ENCODE data around the gene DUOXA2.
"Not testable (repeated sequence)": the region's sequence is repeated elsewhere in the genome, so short reads cannot be mapped to it uniquely, and the experiment has no call there.

Gene DUOXA2

DNA sequence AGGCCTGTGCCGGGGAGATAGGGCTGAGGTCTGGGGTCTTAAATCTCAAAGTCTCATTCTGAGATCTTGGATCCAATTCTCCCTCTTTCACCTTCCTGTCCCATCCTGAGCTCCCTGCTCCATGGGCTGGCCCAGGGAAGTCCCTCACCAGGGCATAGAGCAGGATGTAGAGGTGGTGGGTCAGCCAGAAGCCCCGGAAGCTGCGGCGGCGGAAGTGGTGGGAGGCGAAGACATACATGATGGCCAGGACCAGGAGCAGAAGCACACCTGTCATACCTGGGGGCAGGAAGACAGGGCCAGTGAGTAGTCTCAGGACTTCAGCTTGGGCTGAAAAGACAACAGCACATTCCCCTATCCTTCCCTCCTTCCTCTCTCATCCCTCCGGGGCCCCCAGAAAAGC lies 16.7 kb upstream of the DUOXA2 start:
- no peak for DNase-seq

GRCh38 chr15:45099549-45100165 lies 14.5 kb upstream of the DUOXA2 start:
- DNase-seq = no peak

- no peak for DNase-seq
Measured at GRCh38 chr15:45100884-45101625, 13.1 kb upstream of the DUOXA2 start.

GRCh38 chr15:45101749-45102148 lies 12.4 kb upstream of the DUOXA2 start:
- no peak for DNase-seq

DNA sequence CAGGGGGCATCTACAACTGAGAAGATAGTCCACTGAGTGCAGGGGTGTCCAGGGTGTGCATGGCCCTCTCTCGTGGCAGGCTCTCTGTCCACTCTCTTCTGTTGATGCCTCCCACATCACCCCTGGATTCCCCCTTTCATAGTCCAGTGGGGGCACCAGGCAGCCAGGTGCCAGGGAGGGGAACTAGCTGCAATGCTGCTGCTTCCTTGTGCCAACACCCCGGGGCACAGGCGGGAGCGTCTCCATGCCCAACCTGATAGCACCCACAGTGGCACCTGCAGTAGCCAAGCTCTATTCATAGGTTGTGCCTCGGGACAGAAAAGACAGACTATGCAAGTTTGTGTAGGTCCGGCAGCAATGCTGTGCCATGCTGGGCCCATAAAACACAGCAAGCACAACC lies 11.9 kb upstream of the DUOXA2 start:
- DNase-seq = no peak

- not testable (repeated sequence) for DNase-seq
Measured at GRCh38 chr15:45104170-45104569, 10.0 kb upstream of the DUOXA2 start.

- no peak for DNase-seq
Measured at GRCh38 chr15:45105586-45105985, 8.5 kb upstream of the DUOXA2 start.

- DNase-seq = no peak
Measured at GRCh38 chr15:45106002-45106790, 7.9 kb upstream of the DUOXA2 start.

- DNase-seq = no peak
Measured at GRCh38 chr15:45107941-45108630, 6.0 kb upstream of the DUOXA2 start.

- DNase-seq = no peak
Measured at GRCh38 chr15:45110256-45110820, 3.8 kb upstream of the DUOXA2 start.

DNA sequence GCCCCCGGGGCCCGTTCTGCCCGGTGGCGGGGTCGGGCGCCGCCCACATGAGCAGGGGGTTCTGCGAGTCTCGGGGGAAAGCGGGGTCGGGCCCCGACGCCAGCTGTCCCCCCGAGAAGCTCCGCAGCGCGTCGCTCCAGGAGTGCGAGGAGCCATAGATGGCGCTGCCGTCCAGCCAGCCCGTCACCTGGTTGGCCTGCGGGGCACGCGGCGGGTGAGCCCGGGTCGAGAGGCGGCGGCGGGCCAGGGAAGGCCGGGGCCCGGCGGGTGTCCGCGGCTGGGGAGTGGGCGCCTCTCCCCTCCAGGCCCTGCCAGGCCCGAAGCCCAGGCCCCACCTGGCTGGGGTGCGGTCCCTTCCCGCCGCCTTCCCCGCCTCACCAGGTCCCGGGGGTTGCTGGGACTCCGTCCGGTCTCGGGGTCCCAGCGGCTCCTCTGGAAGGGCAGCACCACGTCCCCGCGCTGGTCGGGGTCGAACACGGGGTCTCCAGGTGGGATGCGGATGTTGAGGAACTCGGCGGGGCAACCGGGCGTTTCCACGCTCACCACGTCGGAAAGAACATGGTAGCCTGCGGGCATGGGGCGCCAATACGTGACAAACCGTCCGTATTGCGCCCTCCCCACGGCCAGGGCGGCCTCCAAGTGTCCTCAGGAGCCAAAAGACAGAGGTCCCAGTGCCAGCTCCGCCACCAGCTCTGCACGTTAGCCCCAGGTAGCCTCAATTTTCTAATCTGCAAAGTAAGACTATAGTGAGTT lies 2.6 kb upstream of the DUOXA2 start:
- DNase-seq = no peak

GRCh38 chr15:45112143-45112590 lies 2.0 kb upstream of the DUOXA2 start:
- no peak for DNase-seq

GRCh38 chr15:45112591-45113379 lies 1.3 kb upstream of the DUOXA2 start:
- no peak for DNase-seq

DNA sequence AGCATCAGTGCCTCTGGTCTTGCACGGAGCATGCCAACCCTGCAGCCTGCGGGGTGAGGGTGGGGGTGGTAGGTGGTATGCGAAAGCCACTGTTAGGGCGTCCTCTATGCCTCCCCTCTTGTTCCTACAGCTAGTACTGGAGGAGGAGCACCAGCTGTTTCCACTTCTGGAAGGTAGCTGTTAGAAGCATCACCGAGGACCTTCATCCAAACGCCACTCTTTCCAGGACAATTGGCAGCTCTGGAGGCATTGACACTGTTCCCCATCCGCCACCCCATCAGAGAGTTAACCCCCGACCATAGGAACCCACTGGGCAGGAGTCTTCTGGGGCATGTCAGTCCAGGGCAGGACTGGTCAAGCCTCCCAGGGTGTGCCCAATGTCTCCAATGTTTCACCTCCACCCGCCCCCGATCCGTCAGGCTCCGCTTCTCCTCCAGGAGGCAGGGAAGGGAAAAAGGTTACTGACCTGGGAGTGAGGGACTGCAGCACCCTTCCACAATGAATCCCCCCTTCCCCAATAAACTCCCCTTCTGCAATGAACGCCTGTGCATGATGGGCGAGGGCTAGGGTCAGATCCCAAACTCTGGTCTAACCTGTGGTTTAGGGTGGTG lies 641 bp upstream of the DUOXA2 start:
- no peak for DNase-seq

DNA sequence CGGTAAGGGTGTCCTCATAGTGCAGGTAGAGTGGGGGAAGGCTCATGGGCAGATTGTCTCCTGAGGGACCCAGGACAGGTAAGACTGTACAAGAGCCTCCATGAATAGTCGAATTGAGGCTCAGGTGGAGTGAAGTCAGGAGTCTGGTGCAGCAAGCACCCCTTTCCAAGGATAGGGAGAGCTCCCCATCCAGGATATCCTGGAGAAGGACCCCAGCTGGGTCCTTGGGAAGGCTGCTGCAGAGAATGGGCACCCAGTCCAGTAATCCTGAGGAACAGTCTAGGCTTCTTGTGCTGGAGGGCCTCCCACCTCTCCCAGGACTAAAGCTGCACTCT lies 592 bp downstream of the DUOXA2 start:
- DNase-seq = no peak

GRCh38 chr15:45115312-45115820 lies 1.2 kb downstream of the DUOXA2 start:
- no peak for DNase-seq

DNA sequence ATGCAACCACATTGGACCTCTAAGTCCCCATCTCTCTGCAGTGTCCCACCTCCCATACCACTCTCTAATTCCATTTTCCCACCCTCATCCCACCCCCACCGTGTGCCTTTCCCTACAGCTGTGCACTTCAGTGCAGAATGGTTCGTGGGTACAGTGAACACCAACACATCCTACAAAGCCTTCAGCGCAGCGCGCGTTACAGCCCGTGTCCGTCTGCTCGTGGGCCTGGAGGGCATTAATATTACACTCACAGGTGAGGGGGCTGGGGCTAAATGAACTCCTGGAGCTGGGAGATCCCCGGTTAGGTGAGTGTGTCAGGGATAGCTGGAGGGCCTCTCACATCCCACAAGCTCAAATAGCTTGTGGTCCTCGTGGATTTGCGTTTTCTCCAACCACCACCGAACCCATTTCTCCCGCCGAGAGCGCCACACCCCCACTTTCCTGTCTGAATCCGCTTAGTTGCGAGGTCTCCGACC lies 1.9 kb downstream of the DUOXA2 start:
- no peak for DNase-seq

DNA sequence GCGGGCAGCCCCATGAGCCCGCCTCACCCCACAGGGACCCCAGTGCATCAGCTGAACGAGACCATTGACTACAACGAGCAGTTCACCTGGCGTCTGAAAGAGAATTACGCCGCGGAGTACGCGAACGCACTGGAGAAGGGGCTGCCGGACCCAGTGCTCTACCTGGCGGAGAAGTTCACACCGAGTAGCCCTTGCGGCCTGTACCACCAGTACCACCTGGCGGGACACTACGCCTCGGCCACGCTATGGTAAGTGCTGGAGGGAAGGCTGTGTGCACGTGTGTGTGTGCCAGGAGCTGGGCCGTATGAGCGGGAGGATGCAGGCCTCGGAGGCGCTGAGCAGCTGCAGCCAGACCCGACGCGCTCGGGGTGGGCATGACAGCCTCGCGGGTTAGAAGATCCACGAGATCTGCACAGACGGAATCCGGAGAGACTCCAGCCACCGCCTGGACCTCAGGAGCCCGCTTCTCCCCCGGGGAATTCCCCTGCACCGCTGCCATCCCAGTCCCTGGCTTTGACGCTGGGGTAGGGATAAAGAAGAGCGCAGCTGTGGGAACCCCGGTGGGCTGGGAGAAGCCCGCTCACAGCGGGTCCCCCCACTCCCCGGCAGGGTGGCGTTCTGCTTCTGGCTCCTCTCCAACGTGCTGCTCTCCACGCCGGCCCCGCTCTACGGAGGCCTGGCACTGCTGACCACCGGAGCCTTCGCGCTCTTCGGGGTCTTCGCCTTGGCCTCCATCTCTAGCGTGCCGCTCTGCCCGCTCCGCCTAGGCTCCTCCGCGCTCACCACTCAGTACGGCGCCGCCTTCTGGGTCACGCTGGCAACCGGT lies 2.6 kb downstream of the DUOXA2 start:
- no peak for DNase-seq

DNA sequence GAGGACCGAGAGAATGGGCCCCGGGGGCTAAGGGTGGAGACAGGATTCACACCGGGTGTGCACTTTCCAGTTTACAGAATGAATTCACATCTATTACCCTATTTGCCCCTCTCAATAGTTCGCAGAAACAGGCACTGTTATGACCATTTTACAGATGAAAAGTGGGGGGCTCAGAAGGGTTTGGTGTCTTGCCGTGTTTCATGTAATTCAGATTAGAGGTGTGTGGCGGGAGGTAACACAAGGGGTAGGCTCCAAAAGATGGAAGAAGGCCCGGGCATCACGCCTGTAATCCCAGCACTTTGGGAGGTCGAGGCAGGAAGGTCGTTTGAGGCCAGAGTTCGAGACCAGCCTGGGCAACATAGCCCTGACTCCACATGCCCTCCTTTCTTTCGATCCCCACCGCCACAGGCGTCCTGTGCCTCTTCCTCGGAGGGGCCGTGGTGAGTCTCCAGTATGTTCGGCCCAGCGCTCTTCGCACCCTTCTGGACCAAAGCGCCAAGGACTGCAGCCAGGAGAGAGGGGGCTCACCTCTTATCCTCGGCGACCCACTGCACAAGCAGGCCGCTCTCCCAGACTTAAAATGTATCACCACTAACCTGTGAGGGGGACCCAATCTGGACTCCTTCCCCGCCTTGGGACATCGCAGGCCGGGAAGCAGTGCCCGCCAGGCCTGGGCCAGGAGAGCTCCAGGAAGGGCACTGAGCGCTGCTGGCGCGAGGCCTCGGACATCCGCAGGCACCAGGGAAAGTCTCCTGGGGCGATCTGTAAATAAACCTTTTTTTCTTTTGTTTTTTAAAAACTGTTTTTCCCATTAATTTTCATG lies 3.4 kb downstream of the DUOXA2 start:
- no peak for DNase-seq
